HUES6 (cell line): ENCODE measurements around the gene MOBP.

Experiments used
- H3K27ac ChIP-seq: 2 replicates; pipeline ENCODE4 v1.7.0; 2013; ENCODE audit warnings: low read depth, mild to moderate bottlenecking, low read length, inconsistent platforms
- H3K27me3 ChIP-seq: 2 replicates; pipeline ENCODE4 v1.6.1; 2013; ENCODE audit warnings: low read length; ENCODE audit not compliant: control insufficient read depth, insufficient read depth
- H3K36me3 ChIP-seq: 2 replicates; pipeline ENCODE4 v1.6.1; 2013; ENCODE audit warnings: low read length; ENCODE audit not compliant: control insufficient read depth, insufficient read depth
- H3K4me1 ChIP-seq: 2 replicates; pipeline ENCODE4 v1.6.1; 2013; ENCODE audit warnings: low read length; ENCODE audit not compliant: control insufficient read depth, insufficient read depth
- H3K4me3 ChIP-seq: 2 replicates; pipeline ENCODE4 v1.5.1; 2013; ENCODE audit warnings: low read depth, low read length
- H3K9ac ChIP-seq: one replicate; pipeline ENCODE4 v1.6.1; 2013; ENCODE audit warnings: mild to moderate bottlenecking, low read length
- H3K9me3 ChIP-seq: 2 replicates; pipeline ENCODE4 v1.6.1; 2013; ENCODE audit warnings: low read depth, low read length; ENCODE audit not compliant: control insufficient read depth, insufficient read depth

Gene MOBP

GRCh38 chr3:39433642-39434041, 33.8 kb upstream of the MOBP start:
- H3K9me3 ChIP-seq = no peaks in the 10 kb centered on the region
- no peak overlapping the region for H3K4me3 ChIP-seq
- no peak overlapping the region for H3K27ac ChIP-seq
- no peak overlapping the region for H3K9ac ChIP-seq
- H3K4me1 ChIP-seq = peaks cover 18% of the 10 kb centered on the region; the same call in 1 of the 2 replicates
- no peaks in the 10 kb centered on the region for H3K36me3 ChIP-seq
- no peaks in the 10 kb centered on the region for H3K27me3 ChIP-seq

GRCh38 chr3:39434574-39434973, 32.9 kb upstream of the MOBP start:
- Histone ChIP-seq H3K9ac (no peak overlapping the region), H3K9me3 (no peaks in the 10 kb centered on the region), H3K36me3 (no peaks in the 10 kb centered on the region), H3K27me3 (no peaks in the 10 kb centered on the region), H3K4me1 (peaks cover 19% of the 10 kb centered on the region), H3K27ac (no peak overlapping the region), H3K4me3 (no peak overlapping the region)

GRCh38 chr3:39435006-39435748, 32.3 kb upstream of the MOBP start:
- H3K9me3 ChIP-seq = no peaks in the 10 kb centered on the region
- no peak overlapping the region for H3K4me3 ChIP-seq
- 0 out of 2 replicates have a peak overlapping the region, but pooled peaks have one; percentile 23 for H3K27ac ChIP-seq
- no peaks in the 10 kb centered on the region for H3K36me3 ChIP-seq
- H3K9ac ChIP-seq = no peak overlapping the region
- H3K4me1 ChIP-seq = peaks cover 19% of the 10 kb centered on the region
- no peaks in the 10 kb centered on the region for H3K27me3 ChIP-seq

- H3K27me3 ChIP-seq = no peaks in the 10 kb centered on the region
- H3K4me1 ChIP-seq = peaks cover 19% of the 10 kb centered on the region
- no peak overlapping the region for H3K9ac ChIP-seq
- no peak overlapping the region for H3K27ac ChIP-seq
- no peaks in the 10 kb centered on the region for H3K36me3 ChIP-seq
- no peaks in the 10 kb centered on the region for H3K9me3 ChIP-seq
- H3K4me3 ChIP-seq = no peak overlapping the region
Observed at GRCh38 chr3:39438880-39439279, 28.6 kb upstream of the MOBP start.

- Histone ChIP-seq H3K27me3 (no peaks in the 10 kb centered on the region), H3K9me3 (no peaks in the 10 kb centered on the region), H3K4me3 (no peak overlapping the region), H3K27ac (no peak overlapping the region), H3K4me1 (peaks cover 8% of the 10 kb centered on the region), H3K36me3 (no peaks in the 10 kb centered on the region), H3K9ac (no peak overlapping the region)
Observed at GRCh38 chr3:39440316-39440715, 27.2 kb upstream of the MOBP start.

GRCh38 chr3:39443530-39443929, 23.9 kb upstream of the MOBP start:
- Histone ChIP-seq H3K9ac (no peak overlapping the region), H3K27me3 (no peaks in the 10 kb centered on the region), H3K4me3 (no peak overlapping the region)

GRCh38 chr3:39445927-39446326, 21.6 kb upstream of the MOBP start:
- Histone ChIP-seq H3K4me3 (no peak overlapping the region), H3K27ac (no peak overlapping the region), H3K4me1 (no peaks in the 10 kb centered on the region), H3K9me3 (no peaks in the 10 kb centered on the region), H3K36me3 (no peaks in the 10 kb centered on the region), H3K9ac (no peak overlapping the region), H3K27me3 (no peaks in the 10 kb centered on the region)

More at GRCh38 chr3:39443530-39443929, 23.9 kb upstream of the MOBP start:
- Histone ChIP-seq H3K27ac (no peak overlapping the region), H3K9me3 (no peaks in the 10 kb centered on the region), H3K36me3 (no peaks in the 10 kb centered on the region), H3K4me1 (peaks cover 5% of the 10 kb centered on the region)

GRCh38 chr3:39446444-39446843, 21.0 kb upstream of the MOBP start:
- Histone ChIP-seq H3K4me1 (no peaks in the 10 kb centered on the region), H3K27ac (no peak overlapping the region), H3K4me3 (no peak overlapping the region), H3K36me3 (no peaks in the 10 kb centered on the region), H3K9me3 (no peaks in the 10 kb centered on the region), H3K27me3 (no peaks in the 10 kb centered on the region), H3K9ac (no peak overlapping the region)

GRCh38 chr3:39447637-39448483, 19.6 kb upstream of the MOBP start:
- H3K4me1 ChIP-seq = no peaks in the 10 kb centered on the region
- H3K27me3 ChIP-seq = no peaks in the 10 kb centered on the region
- H3K36me3 ChIP-seq = no peaks in the 10 kb centered on the region
- no peak overlapping the region for H3K27ac ChIP-seq
- no peak overlapping the region for H3K9ac ChIP-seq
- no peaks in the 10 kb centered on the region for H3K9me3 ChIP-seq
- H3K4me3 ChIP-seq = no peak overlapping the region

GRCh38 chr3:39448506-39449233, 18.8 kb upstream of the MOBP start:
- Histone ChIP-seq H3K36me3 (no peaks in the 10 kb centered on the region), H3K4me1 (no peaks in the 10 kb centered on the region), H3K4me3 (no peak overlapping the region), H3K27ac (no peak overlapping the region), H3K27me3 (no peaks in the 10 kb centered on the region), H3K9me3 (no peaks in the 10 kb centered on the region), H3K9ac (no peak overlapping the region)

- no peak overlapping the region for H3K27ac ChIP-seq
- no peak overlapping the region for H3K4me3 ChIP-seq
- H3K9ac ChIP-seq = no peak overlapping the region
- no peaks in the 10 kb centered on the region for H3K4me1 ChIP-seq
- H3K27me3 ChIP-seq = no peaks in the 10 kb centered on the region
- no peaks in the 10 kb centered on the region for H3K36me3 ChIP-seq
- H3K9me3 ChIP-seq = no peaks in the 10 kb centered on the region
Observed at GRCh38 chr3:39449796-39450195, 17.7 kb upstream of the MOBP start.
